Cardiac septum (tissue), 1 donor: ENCODE results near the gene GALNT17. TPM values are rescaled to one million over a fixed set of nuclear protein-coding genes. Genes with fewer than 3 reads are reported as not detected.

Experiments
- microRNA-seq: library from miRNA; unstranded; fragments of <30 nt; microRNA quantifications from one replicate; pipeline ENCODE4 v1.2.0, GENCODE V29; 2020
- total RNA-seq: library from RNA; stranded (reverse); fragmentation: NEBNext Ultra II Directional; extraction: Animal tissue kit (Norgen Biotek cat#: 25700); gene quantifications from one replicate; pipeline ENCODE4 v1.2.1, GENCODE V29; 2021
- donor health status: DM: no; HTN: no; CAD: no.

Gene GALNT17
- total RNA-seq, 1 donor from 2014 or later, result 60.6 TPM

Small RNA genes within 50 kb of the gene (microRNA-seq; reads per million reads assigned to microRNA genes)
- gene MIR3914-1, result not detected
- not detected for gene MIR3914-2
